Epithelial cell of proximal tubule (primary cell): ENCODE data around the gene MRPS2. TPM values are rescaled to one million over a fixed set of nuclear protein-coding genes. Genes with fewer than 3 reads are reported as not detected.
A peak's percentile ranks its signal among the peaks of the same experiment; 100 is the strongest.

Experiments used
- DNase-seq: peaks from one replicate; pipeline ENCODE4 v3.0.0-alpha.2; 2011; ENCODE audit warnings: low read depth
- H3K4me3 ChIP-seq: 2 replicates; pipeline ENCODE4 v1.5.1; 2011; ENCODE audit warnings: low read depth, mild to moderate bottlenecking, low read length
- total RNA-seq: library from RNA; depleted of rRNA; stranded (reverse); fragments of >200 nt; gene quantifications from 2 replicates; pipeline ENCODE4 v1.2.3, GENCODE V29; 2015
- TF ChIP-seq, protein P1 (sequence below): conservative IDR thresholded peaks from 2 replicates; pipeline ENCODE4 v1.5.1; 2012; ENCODE audit warnings: low read depth, mild to moderate bottlenecking, low read length

The MRPS2 gene
- total RNA-seq, 1 donor from 2014 or later: 68.1 TPM

DNA sequence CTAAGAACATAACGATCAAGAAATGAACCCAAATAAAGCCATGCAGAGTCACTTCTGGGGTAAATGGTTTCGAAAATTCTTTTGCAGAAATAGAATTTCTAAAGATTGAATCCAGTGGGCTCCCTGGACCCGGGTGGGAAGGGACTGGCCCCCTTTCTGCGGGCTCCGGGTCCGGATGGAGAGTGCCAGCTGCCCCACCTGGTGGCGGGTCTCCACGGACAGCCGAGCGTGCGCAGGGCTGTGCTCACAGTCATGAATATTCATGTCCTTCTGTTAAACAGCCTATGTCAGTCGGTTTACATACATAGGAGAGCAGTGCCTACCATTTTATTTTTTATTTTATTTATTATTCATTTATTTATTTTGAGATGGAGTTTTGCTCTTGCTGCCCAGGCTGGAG is 25.6 kb upstream of the MRPS2 start:
- TF ChIP-seq, protein P1, sequence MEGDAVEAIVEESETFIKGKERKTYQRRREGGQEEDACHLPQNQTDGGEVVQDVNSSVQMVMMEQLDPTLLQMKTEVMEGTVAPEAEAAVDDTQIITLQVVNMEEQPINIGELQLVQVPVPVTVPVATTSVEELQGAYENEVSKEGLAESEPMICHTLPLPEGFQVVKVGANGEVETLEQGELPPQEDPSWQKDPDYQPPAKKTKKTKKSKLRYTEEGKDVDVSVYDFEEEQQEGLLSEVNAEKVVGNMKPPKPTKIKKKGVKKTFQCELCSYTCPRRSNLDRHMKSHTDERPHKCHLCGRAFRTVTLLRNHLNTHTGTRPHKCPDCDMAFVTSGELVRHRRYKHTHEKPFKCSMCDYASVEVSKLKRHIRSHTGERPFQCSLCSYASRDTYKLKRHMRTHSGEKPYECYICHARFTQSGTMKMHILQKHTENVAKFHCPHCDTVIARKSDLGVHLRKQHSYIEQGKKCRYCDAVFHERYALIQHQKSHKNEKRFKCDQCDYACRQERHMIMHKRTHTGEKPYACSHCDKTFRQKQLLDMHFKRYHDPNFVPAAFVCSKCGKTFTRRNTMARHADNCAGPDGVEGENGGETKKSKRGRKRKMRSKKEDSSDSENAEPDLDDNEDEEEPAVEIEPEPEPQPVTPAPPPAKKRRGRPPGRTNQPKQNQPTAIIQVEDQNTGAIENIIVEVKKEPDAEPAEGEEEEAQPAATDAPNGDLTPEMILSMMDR: peak; percentile 56
- H3K4me3 ChIP-seq: no peak overlapping the region
- DNase-seq: no peak

DNA sequence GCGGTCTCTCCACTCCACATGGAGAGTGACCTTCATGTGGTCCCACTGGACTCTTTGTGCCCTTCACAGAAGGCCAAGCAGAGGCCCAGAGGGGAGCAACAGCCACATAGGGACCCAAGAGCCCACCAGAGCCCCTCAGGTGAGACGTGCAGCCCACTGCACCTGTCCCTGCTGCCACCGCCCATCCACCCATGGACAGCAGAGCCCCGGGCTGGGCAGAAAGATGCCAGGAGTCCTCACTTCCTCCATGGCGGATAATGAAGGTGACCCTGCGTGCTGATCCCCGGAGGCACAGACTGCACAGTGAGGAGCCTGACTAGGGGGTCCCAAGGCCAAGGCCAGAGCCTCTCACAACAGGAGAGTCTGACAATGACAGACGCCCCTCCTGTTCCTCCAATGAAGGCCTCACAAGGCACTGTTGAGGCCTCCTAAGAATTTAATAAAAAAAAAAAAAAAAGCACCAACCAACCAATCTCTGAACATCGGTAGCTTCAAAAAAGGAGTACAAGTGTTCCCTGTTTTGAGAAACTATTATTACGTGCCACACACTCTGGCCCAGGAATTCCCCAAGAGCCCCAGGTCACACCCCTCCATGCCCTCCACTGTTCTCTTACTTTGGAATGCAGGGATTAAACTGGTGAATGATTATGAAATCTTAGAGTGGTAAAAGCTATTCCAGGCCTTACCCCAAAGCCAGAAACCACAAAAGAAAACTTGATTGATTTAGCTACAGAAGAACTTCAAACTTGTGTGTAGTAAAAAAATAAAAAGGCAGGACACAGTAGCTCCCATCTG is 23.7 kb upstream of the MRPS2 start:
- peak; percentile 66 for DNase-seq
- H3K4me3 ChIP-seq: no peak overlapping the region
- TF ChIP-seq, protein P1: no peak

DNA sequence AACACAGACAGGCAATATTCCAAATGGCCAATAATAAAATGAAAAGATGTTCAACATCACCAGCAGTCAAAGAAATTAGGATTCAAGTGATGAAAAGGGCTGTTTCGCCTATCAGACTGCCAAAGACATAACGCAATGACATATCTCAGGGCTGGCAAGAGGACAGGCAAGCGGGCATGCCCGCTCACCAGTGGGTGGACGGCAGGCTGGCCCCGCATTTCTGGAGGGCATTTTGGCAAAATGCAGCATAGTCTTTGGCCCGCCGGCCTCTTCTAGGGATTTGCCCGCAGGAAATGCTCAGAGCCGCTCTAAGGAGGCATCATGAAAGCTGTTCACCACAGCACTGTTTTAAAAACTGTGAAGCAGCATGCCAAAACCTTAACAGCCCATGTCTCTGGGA is 22.3 kb upstream of the MRPS2 start:
- no peak for DNase-seq
- TF ChIP-seq, protein P1: no peak
- H3K4me3 ChIP-seq: no peak overlapping the region

DNA sequence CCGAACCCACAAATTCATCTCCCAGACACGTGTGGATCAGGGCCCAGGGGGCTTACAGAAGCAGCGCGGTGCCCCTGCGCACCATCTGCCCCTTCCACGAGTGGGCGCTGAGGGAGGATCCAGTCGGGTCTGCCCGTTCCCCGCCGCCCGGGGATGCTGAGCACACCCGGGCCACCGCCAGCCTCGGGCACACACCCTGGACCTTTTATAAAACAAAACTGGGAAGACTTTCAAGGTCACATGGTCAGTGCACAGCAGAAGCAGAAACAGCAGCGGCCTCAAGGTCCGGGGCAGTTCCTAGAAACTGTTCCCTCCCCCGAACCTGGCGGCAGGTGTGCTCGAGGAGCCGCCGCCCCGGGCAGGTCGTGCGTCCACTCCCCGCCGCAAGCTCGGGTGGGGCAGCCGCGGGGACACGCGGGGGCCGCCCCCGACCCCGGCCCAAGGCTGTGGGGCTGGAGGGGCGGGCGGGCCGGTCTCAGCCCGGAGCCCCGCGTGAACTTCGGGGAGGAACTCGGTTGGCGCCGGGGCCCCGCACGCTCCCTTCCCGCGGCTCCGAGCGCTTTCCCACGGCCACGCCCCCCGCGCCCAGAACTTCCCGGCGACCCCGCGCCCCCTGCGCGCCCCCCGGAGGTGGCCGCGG is 21.5 kb upstream of the MRPS2 start:
- peak overlapping the region; percentile 54 for H3K4me3 ChIP-seq
- no peak for DNase-seq
- TF ChIP-seq, protein P1: peak; percentile 23

DNA sequence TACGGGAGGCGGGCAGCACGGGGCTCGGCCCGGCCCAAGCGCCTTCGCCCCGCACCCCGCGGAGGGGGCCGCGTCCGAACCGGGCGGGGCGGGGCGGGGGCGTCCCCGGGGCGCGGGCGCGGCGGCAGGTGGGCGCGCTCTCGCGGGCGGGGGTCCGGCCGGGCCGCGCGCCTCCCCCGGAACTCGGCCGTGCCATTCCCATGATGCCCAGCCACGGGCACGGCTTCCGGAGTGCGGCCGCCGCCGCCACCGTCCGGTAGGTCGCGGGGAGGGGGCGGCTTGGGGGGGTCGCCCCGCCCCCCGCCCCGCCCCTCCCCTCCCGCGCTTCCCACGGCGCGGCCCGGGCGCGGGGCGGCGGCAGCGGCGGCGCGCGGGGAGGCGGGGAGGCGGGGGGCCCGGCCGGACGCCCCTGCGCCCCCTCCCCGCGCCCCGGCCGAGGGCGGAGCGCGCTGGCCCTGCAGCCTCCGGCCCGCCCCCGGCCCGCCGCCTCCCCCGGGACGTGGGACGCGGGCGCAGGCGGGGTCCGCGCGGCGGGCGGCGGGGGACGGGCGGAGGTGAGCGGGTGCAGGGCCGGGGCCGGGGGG is 20.9 kb upstream of the MRPS2 start, which contains the start of gene PPP1R26:
TSS of gene PPP1R26 (plus strand) at position 314 of the 584 bp plus-strand sequence. CDS start 4,729 bp downstream, outside the sequence.
- DNase-seq: no peak
- TF ChIP-seq, protein P1: no peak
- H3K4me3 ChIP-seq: peak within 1 kb of the TSS; percentile 88

DNA sequence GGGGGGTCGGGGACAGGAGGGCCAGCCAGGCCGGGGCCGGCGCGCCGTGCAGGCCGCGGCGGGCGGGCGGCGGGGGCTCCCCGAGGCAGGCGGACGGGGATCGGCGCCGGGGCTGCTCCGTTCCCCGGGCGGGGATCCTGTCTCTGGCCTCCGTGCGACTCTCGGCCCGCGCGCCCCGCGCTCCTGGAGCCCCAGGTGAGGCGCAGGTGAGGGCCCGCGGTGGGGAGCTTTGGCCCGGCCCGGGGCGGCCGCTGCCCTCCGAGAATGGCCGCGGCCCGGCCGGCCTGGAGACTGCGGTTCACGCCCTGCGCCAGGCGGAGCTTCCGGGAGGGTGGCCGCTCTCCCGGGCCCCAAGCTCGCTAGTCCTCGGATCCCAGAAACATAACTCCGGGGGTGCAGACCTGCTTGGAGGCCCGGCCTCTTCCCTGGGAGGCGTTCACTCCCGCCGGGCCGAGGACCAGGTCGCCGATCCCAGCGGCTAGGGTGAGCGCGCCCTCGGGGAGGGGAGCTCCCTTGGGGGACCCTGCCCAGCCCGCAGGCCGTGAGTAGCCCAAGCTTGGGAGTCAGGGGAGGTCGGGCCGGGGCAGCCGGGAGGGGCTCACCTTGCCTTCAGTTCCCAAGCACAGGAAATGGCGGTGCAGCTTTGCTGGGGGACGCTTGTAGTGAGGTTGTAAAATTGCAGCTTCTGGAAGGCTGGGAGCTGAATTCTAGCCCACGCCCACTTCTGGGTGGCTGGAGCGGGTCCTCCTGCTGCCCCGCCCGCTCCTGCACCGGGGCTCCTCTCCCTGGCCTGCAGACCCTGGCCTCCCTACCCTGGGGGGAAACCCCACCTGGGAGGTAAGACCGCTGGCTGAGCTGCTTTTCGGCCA is 20.2 kb upstream of the MRPS2 start:
- peak overlapping the region; percentile 88 for H3K4me3 ChIP-seq
- TF ChIP-seq, protein P1: no peak
- DNase-seq: no peak
